Measurements from ENCODE around the gene KDM2A. TPM values are rescaled to one million over a fixed set of nuclear protein-coding genes. Genes with fewer than 3 reads are reported as not detected.
"Not testable (repeated sequence)": the region's sequence is repeated elsewhere in the genome, so short reads cannot be mapped to it uniquely, and the experiment has no call there.

KDM2A gene
- total RNA-seq, 2 donors from 2014 or later, result 50.3 to 97.6 TPM

DNA sequence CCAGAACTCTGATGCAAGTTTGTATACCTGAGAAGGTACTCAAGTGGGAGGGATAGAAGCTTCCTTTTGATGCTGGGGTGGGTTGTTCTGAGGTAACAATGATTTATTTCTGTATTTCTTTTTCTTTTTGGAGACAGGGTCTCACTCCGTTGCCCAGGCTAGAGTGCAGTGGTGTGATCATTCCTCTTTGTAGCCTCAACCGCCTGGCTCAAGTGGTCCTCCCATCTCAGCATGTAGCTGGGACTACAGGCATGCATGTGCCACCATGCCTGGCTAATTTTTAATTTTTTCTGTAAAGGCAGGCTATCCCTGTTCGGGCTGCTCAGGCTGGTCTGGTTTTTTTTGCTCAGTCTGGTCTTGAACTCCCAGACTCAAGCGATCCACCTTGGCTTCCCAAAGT lies 7.9 kb downstream of the KDM2A start:
- no peak overlapping the region for H3K27ac ChIP-seq
- no peak for DNase-seq (ENCODE audit: low spot score)

DNA sequence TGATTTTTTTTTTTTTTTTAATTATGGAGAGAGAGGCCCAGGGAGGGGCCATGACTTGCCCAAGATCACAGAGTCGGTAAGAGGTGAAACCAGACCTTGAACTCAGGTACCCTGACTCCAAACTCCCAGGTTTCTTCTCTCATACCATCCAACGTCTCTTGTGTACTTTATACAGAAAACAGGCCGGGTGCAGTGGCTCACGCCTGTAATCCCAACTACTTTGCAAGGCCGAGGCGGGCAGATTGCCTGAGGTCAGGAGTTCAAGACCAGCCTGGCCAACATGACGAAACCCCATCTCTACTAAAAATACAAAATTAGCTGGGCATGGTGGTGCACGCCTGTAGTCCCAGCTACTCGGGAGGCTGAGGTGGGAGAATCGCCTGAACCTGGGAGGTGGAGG lies 11.8 kb downstream of the KDM2A start:
- DNase-seq (ENCODE audit: low spot score); H3K4me1 ChIP-seq (replicated peaks); H3K27ac ChIP-seq; H3K4me3 ChIP-seq; H3K27me3 ChIP-seq (replicated peaks; ENCODE audit: insufficient read depth); intact Hi-C loops (cut with DNase I); H3K9me3 ChIP-seq; H3K36me3 ChIP-seq: not testable (repeated sequence)
- 99% methylated on average over 10 of the region's 10 CpGs for WGBS

More for the DNA sequence above, 7.9 kb downstream of the KDM2A start:
- TF ChIP-seq, protein P1, sequence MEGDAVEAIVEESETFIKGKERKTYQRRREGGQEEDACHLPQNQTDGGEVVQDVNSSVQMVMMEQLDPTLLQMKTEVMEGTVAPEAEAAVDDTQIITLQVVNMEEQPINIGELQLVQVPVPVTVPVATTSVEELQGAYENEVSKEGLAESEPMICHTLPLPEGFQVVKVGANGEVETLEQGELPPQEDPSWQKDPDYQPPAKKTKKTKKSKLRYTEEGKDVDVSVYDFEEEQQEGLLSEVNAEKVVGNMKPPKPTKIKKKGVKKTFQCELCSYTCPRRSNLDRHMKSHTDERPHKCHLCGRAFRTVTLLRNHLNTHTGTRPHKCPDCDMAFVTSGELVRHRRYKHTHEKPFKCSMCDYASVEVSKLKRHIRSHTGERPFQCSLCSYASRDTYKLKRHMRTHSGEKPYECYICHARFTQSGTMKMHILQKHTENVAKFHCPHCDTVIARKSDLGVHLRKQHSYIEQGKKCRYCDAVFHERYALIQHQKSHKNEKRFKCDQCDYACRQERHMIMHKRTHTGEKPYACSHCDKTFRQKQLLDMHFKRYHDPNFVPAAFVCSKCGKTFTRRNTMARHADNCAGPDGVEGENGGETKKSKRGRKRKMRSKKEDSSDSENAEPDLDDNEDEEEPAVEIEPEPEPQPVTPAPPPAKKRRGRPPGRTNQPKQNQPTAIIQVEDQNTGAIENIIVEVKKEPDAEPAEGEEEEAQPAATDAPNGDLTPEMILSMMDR (IDR thresholded peaks at IDR 0.05), result no peak
- no peak for TF ChIP-seq POLR2AphosphoS5 (IDR thresholded peaks at IDR 0.05)
- no peak for TF ChIP-seq POLR2A (IDR thresholded peaks at IDR 0.05)
- Histone ChIP-seq H3K36me3 (no peaks in the 10 kb centered on the region), H3K27me3 (replicated peaks; ENCODE audit: insufficient read depth) (no peaks in the 10 kb centered on the region), H3K4me3 (no peak overlapping the region), H3K9me3 (no peaks in the 10 kb centered on the region), H3K4me1 (replicated peaks) (peaks cover 3% of the 10 kb centered on the region)
- WGBS, result 74% methylated on average over 4 of the region's 4 CpGs
- intact Hi-C loops (cut with DNase I), result no loop called here

DNA sequence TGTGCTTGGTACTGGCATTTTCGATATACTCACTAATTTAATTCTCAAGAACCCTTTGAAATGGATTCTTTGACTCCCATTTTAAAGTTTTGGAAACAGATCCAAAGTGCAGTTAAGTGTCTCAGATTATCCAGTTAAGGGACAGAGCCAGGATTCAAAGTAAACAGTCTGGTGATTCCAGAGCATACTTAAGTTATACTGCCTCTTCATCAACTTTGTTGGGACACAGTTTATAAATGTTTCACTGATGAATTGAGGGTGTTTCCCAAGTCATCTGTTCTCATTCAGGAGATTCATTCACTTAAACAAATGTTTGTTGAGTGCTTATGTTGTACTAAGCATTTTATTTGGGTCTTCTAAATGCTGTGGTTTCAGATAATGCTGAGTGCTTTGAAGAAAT lies 17.1 kb downstream of the KDM2A start:
- DNase-seq (ENCODE audit: low spot score), result no peak
- no peaks in the 10 kb centered on the region for H3K9me3 ChIP-seq
- 66% methylated on average over 1 of the region's 1 CpG for WGBS
- H3K4me1 ChIP-seq (replicated peaks), result no peaks in the 10 kb centered on the region
- no peaks in the 10 kb centered on the region for H3K36me3 ChIP-seq
- intact Hi-C loops (cut with DNase I), result no loop called here
- no peak overlapping the region for H3K4me3 ChIP-seq
- no peak overlapping the region for H3K27ac ChIP-seq
- TF ChIP-seq, protein P1 (IDR thresholded peaks at IDR 0.05), result no peak
- no peak for TF ChIP-seq POLR2AphosphoS5 (IDR thresholded peaks at IDR 0.05)
- TF ChIP-seq POLR2A (IDR thresholded peaks at IDR 0.05), result no peak
- H3K27me3 ChIP-seq (replicated peaks; ENCODE audit: insufficient read depth), result no peaks in the 10 kb centered on the region

DNA sequence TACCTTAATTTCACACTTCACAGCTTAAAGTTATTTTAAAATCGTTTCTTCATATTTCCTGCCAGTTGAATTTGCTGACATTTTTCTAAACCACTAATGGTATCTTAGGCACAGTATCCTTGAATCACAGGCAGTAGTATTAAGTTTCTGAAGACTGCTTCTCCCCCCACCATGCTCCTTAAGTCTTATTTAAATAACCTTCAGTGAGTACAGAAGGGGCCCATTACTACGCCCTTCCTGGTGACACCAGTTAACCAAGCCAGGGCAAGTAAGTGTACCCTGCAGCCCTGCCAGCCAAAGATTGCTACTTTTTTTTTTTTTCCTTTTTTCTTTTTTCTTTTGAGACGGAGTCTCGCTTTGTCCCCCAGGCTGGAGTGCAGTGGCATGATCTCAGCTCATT lies 19.9 kb downstream of the KDM2A start:
- TF ChIP-seq, protein P1 (IDR thresholded peaks at IDR 0.05), result no peak
- TF ChIP-seq POLR2A (IDR thresholded peaks at IDR 0.05) (no peak), POLR2AphosphoS5 (IDR thresholded peaks at IDR 0.05) (no peak)
- H3K4me3 ChIP-seq, result no peak overlapping the region
- DNase-seq (ENCODE audit: low spot score), result no peak
- H3K36me3 ChIP-seq, result no peaks in the 10 kb centered on the region
- H3K9me3 ChIP-seq, result no peaks in the 10 kb centered on the region
- intact Hi-C loops (cut with DNase I), result no loop called here
- no peak overlapping the region for H3K27ac ChIP-seq
- WGBS, result 90% methylated on average over 4 of the region's 4 CpGs
- no peaks in the 10 kb centered on the region for H3K27me3 ChIP-seq (replicated peaks; ENCODE audit: insufficient read depth)
- H3K4me1 ChIP-seq (replicated peaks), result no peaks in the 10 kb centered on the region

DNA sequence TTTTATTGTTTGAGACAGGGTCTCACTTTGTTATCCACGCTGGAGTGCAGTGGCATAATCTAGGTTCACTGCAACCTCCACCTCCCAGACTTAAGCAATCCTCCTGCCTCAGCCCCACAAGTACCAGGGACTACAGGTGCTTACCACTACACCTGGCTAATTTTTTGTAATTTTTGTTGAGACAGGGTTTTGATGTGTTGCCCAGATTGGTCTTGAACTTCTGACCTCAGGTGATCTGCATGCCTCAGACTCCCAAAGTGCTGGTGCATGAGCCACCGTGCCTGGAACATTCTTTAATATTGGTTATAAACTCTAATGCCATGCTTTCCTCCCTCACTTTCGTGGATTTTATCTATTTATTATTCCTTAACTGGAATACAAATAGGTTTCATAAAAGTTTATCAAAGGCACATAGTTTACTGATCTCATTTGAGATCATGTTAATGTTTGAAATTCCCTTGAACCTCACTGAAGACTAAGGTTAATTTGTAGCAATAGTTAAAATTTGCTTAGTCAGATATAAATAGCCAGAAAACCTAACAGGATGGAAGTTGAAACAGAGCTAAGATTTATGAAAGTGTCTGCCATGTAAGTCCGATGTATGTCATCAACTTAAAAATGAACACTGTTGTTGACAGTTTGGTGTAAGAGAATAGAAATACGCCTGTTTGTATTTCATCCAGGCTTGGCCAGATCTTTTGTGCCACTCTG lies 27.6 kb downstream of the KDM2A start:
- H3K27me3 ChIP-seq (replicated peaks; ENCODE audit: insufficient read depth), result no peaks in the 10 kb centered on the region
- no peaks in the 10 kb centered on the region for H3K4me1 ChIP-seq (replicated peaks)
- DNase-seq (ENCODE audit: low spot score), result no peak
- H3K27ac ChIP-seq, result no peak overlapping the region
- no peaks in the 10 kb centered on the region for H3K36me3 ChIP-seq
- intact Hi-C loops (cut with DNase I), result no loop called here
- H3K4me3 ChIP-seq, result no peak overlapping the region
- 63% methylated on average over 5 of the region's 5 CpGs for WGBS
- H3K9me3 ChIP-seq, result no peaks in the 10 kb centered on the region
- TF ChIP-seq, protein P1 (IDR thresholded peaks at IDR 0.05), result no peak
- TF ChIP-seq POLR2AphosphoS5 (IDR thresholded peaks at IDR 0.05), result no peak
- no peak for TF ChIP-seq POLR2A (IDR thresholded peaks at IDR 0.05)

All from prostate gland (tissue), 2 donors.